VCaP (cell line): ENCODE results near the gene MGAT4B.

Source experiments
- H3K27ac ChIP-seq: fragments of 450-650 bp; 2 replicates; pipeline ENCODE4 v1.5.1; 2017
- TF ChIP-seq, protein P1 (sequence below): fragments of 450-650 bp; conservative IDR thresholded peaks from 2 replicates; pipeline ENCODE4 v1.5.1; 2017; ENCODE audit warnings: mild to moderate bottlenecking, moderate library complexity

MGAT4B gene

DNA sequence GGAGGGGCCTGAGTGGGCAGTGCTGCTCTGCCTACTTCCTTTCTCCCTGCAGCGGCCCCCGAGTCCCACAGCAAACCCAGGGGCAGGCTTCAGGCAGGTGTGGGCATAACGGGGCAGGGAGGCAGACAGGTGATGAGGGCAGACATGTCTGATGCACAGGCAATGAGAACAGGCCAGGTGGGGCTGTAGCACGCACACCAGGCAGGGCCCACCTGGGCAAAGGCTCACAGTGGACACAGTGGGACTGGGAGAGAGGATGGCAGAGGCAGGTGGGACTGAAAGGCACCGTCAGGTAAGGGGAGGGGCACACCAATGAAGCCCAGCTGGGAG lies 7.1 kb downstream of the MGAT4B start:
- TF ChIP-seq, protein P1, sequence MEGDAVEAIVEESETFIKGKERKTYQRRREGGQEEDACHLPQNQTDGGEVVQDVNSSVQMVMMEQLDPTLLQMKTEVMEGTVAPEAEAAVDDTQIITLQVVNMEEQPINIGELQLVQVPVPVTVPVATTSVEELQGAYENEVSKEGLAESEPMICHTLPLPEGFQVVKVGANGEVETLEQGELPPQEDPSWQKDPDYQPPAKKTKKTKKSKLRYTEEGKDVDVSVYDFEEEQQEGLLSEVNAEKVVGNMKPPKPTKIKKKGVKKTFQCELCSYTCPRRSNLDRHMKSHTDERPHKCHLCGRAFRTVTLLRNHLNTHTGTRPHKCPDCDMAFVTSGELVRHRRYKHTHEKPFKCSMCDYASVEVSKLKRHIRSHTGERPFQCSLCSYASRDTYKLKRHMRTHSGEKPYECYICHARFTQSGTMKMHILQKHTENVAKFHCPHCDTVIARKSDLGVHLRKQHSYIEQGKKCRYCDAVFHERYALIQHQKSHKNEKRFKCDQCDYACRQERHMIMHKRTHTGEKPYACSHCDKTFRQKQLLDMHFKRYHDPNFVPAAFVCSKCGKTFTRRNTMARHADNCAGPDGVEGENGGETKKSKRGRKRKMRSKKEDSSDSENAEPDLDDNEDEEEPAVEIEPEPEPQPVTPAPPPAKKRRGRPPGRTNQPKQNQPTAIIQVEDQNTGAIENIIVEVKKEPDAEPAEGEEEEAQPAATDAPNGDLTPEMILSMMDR: no peak
- peak overlapping the region; percentile 31 for H3K27ac ChIP-seq

DNA sequence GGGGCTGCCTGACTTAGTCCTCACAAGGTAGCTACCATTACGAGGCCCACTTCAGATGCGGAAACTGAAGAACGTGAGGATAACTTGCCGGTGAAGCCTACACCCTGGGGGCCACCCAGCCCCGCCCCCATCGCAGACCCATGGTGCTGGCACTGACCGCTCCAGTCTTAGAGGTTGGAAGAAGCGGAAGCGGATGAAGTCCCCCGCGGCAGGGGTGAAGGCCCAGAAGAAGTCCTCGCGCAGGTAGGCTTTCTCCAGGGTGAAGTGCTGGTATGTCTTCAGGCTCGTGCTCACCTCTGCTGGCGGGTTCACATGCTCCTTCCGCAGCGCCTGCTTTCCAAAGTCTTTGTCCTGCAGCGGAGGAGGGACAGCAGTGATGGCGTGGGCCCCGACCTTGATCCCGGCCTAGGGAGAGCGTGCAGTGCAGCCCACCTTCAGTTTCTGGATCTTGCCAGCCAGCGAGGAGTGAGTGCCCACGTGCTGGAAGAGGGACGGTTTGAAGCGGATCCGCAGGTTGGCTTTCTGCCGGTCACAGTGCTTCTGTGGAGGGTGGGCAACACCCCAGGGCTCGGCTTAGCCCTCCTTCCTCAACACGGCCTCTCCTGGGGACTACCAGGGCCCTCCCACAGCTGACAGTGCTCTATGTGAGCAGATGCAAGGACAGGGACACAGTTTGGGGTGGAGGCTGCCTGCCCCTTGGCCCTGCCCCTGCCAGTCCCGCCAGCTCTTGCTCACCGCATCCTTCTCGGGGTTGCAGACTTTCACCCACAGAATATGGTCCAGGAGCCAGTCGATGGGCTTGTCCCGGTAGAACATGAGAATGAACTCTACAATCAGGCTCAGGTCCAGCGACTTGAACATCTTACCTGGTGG lies 7.7 kb downstream of the MGAT4B start:
- peak overlapping the region; percentile 31 for H3K27ac ChIP-seq
- TF ChIP-seq, protein P1: no peak

DNA sequence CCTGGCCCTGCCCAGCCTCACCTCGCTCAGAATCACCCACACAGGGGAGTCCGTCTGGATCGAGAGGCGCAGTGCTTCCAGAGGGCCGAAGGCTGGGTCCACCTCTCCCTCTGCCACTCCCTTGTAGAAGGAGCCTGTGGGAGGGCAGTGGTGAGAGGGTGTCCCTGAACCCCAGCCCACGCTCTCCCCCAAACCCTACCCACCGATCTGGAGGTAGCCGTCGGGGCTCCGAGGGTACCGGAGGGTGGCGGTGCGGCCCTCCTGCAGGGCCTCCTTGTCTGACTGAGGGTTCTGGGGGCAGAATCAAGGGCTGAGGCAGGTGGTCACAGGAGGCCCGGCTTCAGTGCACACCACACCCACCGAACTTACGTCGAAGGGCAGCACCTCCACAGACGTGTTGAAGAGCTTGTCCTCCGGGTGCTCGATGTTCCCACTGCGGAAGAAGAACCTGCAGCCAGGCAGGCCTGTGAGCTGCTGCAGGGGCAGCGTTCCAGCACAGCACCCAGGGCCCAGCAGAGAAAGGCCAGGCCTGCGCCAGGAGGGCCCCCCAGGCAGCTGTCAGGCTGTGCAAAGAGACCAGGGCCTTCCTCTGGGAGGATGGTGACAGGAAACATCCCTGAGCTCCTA lies 8.4 kb downstream of the MGAT4B start:
- TF ChIP-seq, protein P1: no peak
- peak overlapping the region; percentile 99 for H3K27ac ChIP-seq

DNA sequence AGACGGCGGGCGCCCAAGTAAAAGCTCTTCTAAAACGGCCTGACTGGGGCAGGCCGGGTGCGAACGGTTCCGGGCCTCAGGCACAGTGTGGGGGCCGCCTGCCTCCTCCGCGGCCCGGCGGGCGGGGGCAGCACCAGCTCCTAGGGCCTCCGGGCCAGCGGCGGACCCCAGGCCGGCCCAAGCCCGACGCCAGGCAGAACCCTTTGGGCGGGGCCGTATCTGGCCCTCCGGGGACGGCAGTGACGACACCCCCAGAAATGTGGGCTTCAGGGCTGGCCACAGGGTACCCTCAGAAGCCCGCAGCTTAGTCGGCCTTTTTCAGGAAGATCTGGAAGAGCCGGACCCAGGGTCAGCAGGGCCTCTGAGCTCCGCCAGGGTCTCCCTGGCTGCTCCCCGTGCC lies 8.9 kb downstream of the MGAT4B start:
- TF ChIP-seq, protein P1: no peak

DNA sequence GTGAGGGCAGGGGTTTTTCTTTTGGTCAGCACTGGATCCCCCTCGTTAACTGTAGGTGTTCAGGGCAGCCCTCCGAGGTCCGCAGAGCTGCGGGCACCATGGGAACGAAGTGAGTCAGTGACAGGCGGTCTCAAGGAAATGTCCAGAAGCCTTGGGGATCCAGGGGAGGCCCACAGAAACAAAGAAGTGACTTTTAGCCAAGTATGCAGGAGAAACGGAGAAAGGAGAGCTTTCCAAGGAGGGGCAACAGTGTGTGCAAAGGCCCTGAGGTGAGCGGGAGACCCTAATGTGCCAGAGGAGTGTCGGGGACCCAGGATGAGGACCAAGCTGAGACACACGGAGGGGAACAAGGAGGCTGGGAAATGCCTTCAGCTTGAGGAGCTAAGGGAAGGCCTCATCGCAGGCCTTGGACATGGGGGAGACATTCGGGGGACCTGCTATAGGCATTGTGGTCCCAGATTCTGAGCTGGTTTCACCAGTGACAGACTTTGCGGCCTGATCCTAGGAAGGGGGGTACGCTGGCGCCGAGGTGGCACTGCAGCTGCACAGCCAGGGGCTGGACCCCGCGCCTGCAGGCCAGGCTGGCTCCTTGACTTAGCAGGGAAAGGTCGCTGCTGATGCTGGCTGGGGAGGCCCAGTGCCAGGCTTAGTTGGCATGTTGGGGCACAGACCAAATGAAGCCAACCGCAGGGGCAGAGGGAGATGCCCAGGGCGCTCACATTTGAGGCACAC lies 9.6 kb downstream of the MGAT4B start:
- TF ChIP-seq, protein P1: no peak
- H3K27ac ChIP-seq: peak overlapping the region; percentile 99

More for the DNA sequence above, 8.9 kb downstream of the MGAT4B start:
- peak overlapping the region; percentile 99 for H3K27ac ChIP-seq

DNA sequence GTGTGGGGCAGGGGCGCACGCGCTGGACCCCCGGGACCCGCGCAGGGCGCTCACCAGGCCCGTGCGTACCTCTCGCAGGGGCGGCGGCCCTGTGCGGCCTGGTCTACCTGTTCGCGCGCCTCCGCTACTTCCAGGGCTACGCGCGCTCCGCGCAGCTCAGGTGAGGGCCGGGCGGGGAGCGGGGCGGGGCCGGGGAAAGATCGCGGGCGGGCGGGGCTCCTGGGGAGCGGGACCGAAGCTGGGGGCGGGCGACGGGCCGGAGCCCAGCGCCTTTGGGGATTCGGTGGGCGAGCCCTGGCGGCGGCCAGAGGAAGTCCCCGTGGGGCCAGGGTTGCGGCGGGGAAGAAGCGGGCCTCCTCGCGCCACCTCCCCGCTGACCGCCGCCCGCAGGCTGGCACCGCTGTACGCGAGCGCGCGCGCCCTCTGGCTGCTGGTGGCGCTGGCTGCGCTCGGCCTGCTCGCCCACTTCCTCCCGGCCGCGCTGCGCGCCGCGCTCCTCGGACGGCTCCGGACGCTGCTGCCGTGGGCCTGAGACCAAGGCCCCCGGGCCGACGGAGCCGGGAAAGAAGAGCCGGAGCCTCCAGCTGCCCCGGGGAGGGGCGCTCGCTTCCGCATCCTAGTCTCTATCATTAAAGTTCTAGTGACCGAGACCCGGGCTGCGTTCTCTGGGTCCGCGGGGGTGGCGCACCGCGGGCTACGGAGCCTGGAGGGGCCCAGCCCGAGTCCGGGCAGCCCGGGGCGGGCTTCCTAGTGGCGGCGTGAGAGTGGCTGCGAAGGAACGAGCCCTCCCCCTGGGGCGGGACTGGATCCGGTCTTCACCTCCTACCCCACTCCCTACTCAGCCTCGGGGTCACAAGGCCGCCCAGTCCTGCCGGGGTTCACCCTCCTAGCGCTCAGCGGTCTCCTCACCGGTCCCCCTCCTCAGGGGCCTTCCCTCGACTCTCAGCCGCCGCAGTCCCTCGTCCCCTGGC lies 10.5 kb downstream of the MGAT4B start:
- peak overlapping the region; percentile 99 for H3K27ac ChIP-seq

More for the DNA sequence above, 10.5 kb downstream of the MGAT4B start:
- TF ChIP-seq, protein P1: peak; percentile 94
